Loucy (cell line): ENCODE data around the gene KCNV2.

ENCODE experiments used
- CTCF ChIP-seq: fragments of 200-600 bp; sonication (generic); conservative IDR thresholded peaks from 2 replicates; pipeline ENCODE4 v1.5.1; 2014; ENCODE audit warnings: mild to moderate bottlenecking, antibody characterized with exemption, low read length
- EZH2phosphoT487 ChIP-seq: fragments of 200-600 bp; IDR thresholded peaks from 2 replicates; pipeline ENCODE4 v1.6.1; 2018; ENCODE audit warnings: antibody characterized with exemption, mild to moderate bottlenecking, moderate library complexity, borderline replicate concordance

GRCh38 chr9:2761424-2761823 is 44.1 kb downstream of the KCNV2 start:
- TF ChIP-seq CTCF (no peak), EZH2phosphoT487 (no peak)
